HG03439 (cell line): ENCODE results near the gene CFAP97D2.
"Not testable (repeated sequence)": the region's sequence is repeated elsewhere in the genome, so short reads cannot be mapped to it uniquely, and the experiment has no call there.

Experiments
- ATAC-seq: cut with Tn5 transposase; IDR thresholded peaks from one replicate; pipeline ENCODE4 v1.9.1; 2021; ENCODE audit warnings: mild to moderate bottlenecking, moderate library complexity; ENCODE audit not compliant: unreplicated experiment

The CFAP97D2 gene

GRCh38 chr13:114143806-114144605 is 35.1 kb upstream of the CFAP97D2 start:
- no peak for ATAC-seq

- ATAC-seq: no peak
These were observed 34.3 kb upstream of the CFAP97D2 start for GRCh38 chr13:114144606-114145244.

- no peak for ATAC-seq
These were observed 33.8 kb upstream of the CFAP97D2 start for GRCh38 chr13:114145256-114145655.

- ATAC-seq: no peak
These were observed 33.3 kb upstream of the CFAP97D2 start for GRCh38 chr13:114145722-114146121.

GRCh38 chr13:114146173-114146572 is 32.9 kb upstream of the CFAP97D2 start:
- no peak for ATAC-seq

- ATAC-seq: no peak
These were observed 32.4 kb upstream of the CFAP97D2 start for GRCh38 chr13:114146629-114147028.

- no peak for ATAC-seq
These were observed 31.1 kb upstream of the CFAP97D2 start for GRCh38 chr13:114147803-114148520.

- ATAC-seq: no peak
These were observed 30.6 kb upstream of the CFAP97D2 start for GRCh38 chr13:114148521-114148855.

- ATAC-seq: not testable (repeated sequence)
These were observed 30.2 kb upstream of the CFAP97D2 start for GRCh38 chr13:114148886-114149285.

GRCh38 chr13:114149774-114150740 is 29.0 kb upstream of the CFAP97D2 start:
- ATAC-seq: no peak

GRCh38 chr13:114151031-114151430 is 28.0 kb upstream of the CFAP97D2 start:
- no peak for ATAC-seq

- ATAC-seq: no peak
These were observed 27.3 kb upstream of the CFAP97D2 start for GRCh38 chr13:114151565-114152284.

GRCh38 chr13:114152285-114152645 is 26.8 kb upstream of the CFAP97D2 start:
- ATAC-seq: no peak

GRCh38 chr13:114152831-114153371 is 26.2 kb upstream of the CFAP97D2 start:
- ATAC-seq: no peak

GRCh38 chr13:114153485-114154080 is 25.5 kb upstream of the CFAP97D2 start:
- ATAC-seq: no peak

- ATAC-seq: no peak
These were observed 24.6 kb upstream of the CFAP97D2 start for GRCh38 chr13:114154476-114154875.

GRCh38 chr13:114155320-114155719 is 23.7 kb upstream of the CFAP97D2 start:
- ATAC-seq: no peak

- no peak for ATAC-seq
These were observed 22.9 kb upstream of the CFAP97D2 start for GRCh38 chr13:114155926-114156883.
